H1 (cell line): ENCODE measurements around the gene METTL22. TPM values are rescaled to one million over a fixed set of nuclear protein-coding genes. Genes with fewer than 3 reads are reported as not detected.

ENCODE experiments used
- ASH2L ChIP-seq: fragments of 200-600, 300-600 bp; sonication (generic); IDR thresholded peaks from one replicate; pipeline ENCODE4 v1.7.1; 2017; ENCODE audit warnings: low read length
- ATF2 ChIP-seq: IDR thresholded peaks from 2 replicates; pipeline ENCODE4 v1.6.1; 2012; ENCODE audit warnings: low read length, inconsistent platforms
- CHD1 ChIP-seq: IDR thresholded peaks from 2 replicates; pipeline ENCODE4 v1.6.1; 2012; ENCODE audit warnings: low read depth, low read length, improper control_type of control experiment
- NRF1 ChIP-seq: IDR thresholded peaks from 2 replicates; pipeline ENCODE4 v1.6.1; 2011; ENCODE audit warnings: mild to moderate bottlenecking, low read depth, low read length, improper control_type of control experiment
- PHF8 ChIP-seq: fragments of 200-600 bp; sonication (generic); conservative IDR thresholded peaks from 2 replicates; pipeline ENCODE4 v1.7.1; 2012; ENCODE audit warnings: low read depth, mild to moderate bottlenecking, inconsistent platforms, low read length, moderate library complexity
- SIRT6 ChIP-seq: IDR thresholded peaks from one replicate; pipeline ENCODE4 v1.7.1; 2012; ENCODE audit warnings: low read length, inconsistent platforms
- SUZ12 ChIP-seq: fragments of 200-600 bp; sonication (generic); IDR thresholded peaks from 2 replicates; pipeline ENCODE4 v1.6.1; 2012; ENCODE audit warnings: mild to moderate bottlenecking, inconsistent platforms, low read length, moderate library complexity, mixed read lengths
- TBP ChIP-seq: IDR thresholded peaks from 2 replicates; pipeline ENCODE4 v1.6.1; 2011; ENCODE audit warnings: low read depth, low read length, improper control_type of control experiment
- TEAD4 ChIP-seq: IDR thresholded peaks from 2 replicates; pipeline ENCODE4 v1.6.1; 2012; ENCODE audit warnings: low read depth, low read length, inconsistent platforms, mixed read lengths
- polyA plus RNA-seq, 7 experiments: library from polyadenylated mRNA; depleted of rRNA in 3 of 7; stranded (reverse) in 5 of 7; unstranded in 2 of 7; fragments of >200 nt in 5 of 7; fragments of 200-250 nt in 2 of 7; gene quantifications; 1 replicate in 5 of 7; 2 replicates in 1 of 7; 4 replicates in 1 of 7; pipeline versions ENCODE4 v1.2.1 to v1.2.3, GENCODE V29; 2011 to 2013; ENCODE audit warnings: missing spikeins in 2 of 7, mixed read lengths in 2 of 7
- total RNA-seq: library from RNA; stranded (reverse); fragmentation: NEBNext Ultra II Directional; extraction: Animal tissue kit (Norgen Biotek cat#: 25700); gene quantifications from 2 replicates; pipeline ENCODE4 v1.2.1, GENCODE V29; 2021
- TF ChIP-seq, protein P1 (sequence below): IDR thresholded peaks from 2 replicates; pipeline ENCODE4 v1.6.1; 2011; ENCODE audit warnings: low read length, improper control_type of control experiment

Gene METTL22
- total and polyA plus RNA-seq, 2 of the 8 experiments (the other 6 are each of a cell fraction or from before 2014, with no cell fraction given) = 56.7 to 85.2 TPM

DNA sequence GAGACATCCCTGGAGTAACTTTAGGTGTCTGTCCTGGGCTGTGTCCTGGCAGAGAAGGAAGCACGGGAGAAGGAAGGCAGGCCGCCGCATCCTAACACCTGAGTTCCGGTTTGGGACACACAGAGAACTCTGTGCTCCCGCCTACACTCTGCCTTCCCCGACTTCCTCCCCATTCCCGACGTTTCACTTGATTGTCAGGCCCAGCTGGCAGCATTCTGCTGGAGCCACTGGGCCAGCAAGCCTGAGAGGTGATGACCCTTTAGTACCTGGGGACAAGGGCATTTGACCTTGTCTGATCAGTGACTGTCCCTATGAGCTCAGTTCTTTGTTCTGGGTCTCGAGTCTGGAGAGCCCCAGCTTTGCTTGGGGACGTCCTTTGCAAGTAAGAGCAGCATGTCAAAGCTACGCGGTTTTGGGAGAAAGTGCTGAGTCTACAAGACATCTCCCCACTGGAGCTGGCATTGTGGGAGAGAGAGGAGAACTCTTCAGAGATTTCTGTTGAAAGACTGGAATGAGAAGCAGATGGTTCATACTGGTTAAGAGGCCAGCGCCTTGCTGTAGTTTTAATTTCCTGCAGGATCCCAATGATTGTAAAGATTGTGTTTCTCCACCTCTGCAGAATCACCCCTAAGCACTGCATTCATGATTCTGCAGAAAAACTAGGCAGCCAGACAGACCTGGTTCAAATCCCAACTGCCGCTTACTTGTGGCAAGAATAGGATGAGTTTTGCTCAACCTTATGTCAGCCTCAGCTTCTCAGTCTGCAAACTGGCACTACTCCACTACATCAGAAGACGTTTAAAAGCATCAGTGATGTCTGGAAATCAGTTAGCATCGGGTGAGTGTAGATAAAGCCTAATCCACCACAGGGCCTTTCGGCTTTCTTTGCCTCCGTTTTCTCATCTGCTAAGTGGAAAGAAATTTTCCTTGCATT is 73.6 kb downstream of the METTL22 start (continued):
- TF ChIP-seq TBP (no peak), SIRT6 (no peak), PHF8 (no peak), ASH2L (no peak), ATF2 (no peak), NRF1 (no peak), SUZ12 (no peak), TEAD4 (no peak), CHD1 (no peak)
- TF ChIP-seq, protein P1, sequence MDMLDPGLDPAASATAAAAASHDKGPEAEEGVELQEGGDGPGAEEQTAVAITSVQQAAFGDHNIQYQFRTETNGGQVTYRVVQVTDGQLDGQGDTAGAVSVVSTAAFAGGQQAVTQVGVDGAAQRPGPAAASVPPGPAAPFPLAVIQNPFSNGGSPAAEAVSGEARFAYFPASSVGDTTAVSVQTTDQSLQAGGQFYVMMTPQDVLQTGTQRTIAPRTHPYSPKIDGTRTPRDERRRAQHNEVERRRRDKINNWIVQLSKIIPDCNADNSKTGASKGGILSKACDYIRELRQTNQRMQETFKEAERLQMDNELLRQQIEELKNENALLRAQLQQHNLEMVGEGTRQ = no peak
